ENCODE data around the gene SLC25A48.
"Not testable (repeated sequence)": the region's sequence is repeated elsewhere in the genome, so short reads cannot be mapped to it uniquely, and the experiment has no call there.

Gene SLC25A48

DNA sequence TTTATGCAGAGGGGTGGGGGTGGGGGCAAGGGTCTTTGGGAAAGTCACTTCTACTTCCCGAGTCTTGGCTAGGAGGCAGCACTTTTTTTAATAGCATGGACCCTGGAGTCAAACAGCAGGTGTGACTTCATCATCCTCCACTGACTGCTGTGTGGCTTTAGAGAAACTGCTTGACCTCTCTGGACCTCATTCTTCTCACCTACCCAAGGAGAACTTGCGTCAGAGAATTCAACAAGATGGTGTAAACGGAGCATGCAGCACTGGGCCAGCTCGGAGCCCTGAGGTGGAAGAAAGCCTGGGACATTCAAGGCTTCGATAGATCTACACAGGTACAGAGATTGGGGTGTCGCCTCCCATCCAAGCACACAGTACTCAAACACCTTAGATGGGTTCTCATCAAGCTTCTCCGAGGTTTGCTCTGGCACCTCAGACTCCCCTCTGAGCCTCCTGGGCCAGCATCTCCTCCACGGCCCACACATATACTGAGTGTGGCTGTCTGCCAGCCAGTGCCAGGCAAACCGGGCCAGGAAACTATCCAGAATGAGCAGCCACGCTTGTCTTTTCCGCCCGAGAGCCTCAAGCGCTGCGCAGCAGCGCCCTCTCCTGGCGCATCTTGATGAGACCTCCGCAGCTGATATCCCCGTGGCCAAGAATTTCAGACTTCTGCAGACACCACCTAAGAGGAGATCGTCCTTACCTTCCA is 4.6 kb upstream of the SLC25A48 start:
- peak; percentile 69 for DNase-seq (ENCODE audit: low spot score)

GRCh38 chr5:135830384-135830700 is 4.1 kb upstream of the SLC25A48 start:
- no peak for DNase-seq (ENCODE audit: low spot score)

DNA sequence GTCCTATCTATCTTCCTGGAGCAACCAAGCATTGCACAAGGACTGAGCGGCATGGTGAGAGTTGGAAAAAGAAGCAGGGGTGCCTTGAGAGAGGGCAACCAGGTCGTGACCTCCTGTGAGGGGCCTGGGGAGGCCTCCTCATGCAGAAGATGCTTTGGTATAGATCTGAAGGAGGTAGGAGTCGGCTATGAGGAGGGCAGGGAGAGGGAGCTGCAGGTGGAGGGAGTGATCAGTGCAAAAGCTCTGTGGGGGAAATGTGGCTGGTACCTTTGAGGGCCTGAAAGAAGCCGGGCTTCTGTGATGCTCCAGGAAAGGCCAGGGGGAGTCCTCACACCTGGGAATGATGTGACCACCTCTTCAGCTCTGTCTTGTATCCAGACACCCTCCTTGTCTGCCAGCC is 3.6 kb upstream of the SLC25A48 start:
- DNase-seq (ENCODE audit: low spot score): no peak

- no peak for DNase-seq (ENCODE audit: low spot score)
Observed at GRCh38 chr5:135831439-135831838, 3.0 kb upstream of the SLC25A48 start.

DNA sequence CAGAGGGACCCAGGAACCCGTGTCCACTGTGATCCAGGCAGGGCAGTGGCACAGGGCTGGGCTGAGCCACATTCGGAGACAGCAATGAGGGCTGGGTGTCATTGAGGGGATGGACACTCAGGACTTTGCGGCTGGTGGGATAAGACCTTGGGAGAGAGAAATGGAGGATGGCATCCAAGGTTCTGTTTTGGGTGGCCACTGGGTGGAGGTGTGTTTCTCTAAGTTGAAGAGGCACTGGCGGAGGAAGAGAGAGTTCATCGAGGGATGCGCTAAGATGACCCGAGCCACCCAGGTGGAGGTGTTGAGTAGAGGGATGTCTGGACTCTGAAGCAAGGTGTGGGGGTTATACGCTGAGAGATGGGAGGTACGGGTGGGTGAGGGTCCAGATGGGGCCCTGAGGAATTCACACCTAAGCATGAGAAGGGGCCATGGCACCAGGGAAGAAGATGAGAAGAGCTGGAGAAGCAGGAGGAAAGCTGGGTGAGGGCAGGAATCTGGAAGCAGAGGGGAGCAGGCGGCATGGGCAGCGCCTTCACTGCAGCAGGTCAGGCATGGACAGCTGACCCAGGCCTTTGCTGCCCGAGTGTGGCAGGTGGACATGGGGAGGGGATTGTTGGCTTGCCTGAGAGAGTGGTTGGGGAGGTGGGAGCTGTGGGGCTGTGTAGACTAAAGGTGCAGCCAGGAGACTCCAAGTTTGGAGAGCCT is 2.5 kb upstream of the SLC25A48 start:
- no peak for DNase-seq (ENCODE audit: low spot score)

GRCh38 chr5:135832941-135833920 is 1.2 kb upstream of the SLC25A48 start:
- DNase-seq (ENCODE audit: low spot score): no peak

- no peak for DNase-seq (ENCODE audit: low spot score)
Observed at GRCh38 chr5:135833961-135834638, 363 bp upstream of the SLC25A48 start.

GRCh38 chr5:135835766-135836165 is 1.3 kb downstream of the SLC25A48 start:
- DNase-seq (ENCODE audit: low spot score): no peak

DNA sequence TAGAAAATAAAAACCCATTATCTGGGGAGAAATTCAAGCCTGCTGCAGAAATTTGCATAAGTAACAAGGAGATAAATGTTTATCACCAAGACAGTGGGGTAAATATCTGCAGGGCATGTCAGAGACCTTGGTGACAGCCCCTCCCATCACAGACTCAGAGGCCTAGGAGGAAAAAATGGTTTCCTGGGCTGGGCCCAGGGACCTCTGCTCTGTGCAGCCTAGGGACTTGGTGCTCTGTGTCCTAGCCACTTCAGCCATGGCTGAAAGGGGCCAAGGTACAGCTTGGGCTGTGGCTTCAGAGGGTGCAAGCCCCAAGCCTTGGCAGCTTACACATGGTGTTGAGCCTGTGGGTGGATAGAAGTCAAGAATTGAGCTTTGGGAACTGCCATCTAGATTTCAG is 3.9 kb downstream of the SLC25A48 start:
- not testable (repeated sequence) for DNase-seq (ENCODE audit: low spot score)

DNA sequence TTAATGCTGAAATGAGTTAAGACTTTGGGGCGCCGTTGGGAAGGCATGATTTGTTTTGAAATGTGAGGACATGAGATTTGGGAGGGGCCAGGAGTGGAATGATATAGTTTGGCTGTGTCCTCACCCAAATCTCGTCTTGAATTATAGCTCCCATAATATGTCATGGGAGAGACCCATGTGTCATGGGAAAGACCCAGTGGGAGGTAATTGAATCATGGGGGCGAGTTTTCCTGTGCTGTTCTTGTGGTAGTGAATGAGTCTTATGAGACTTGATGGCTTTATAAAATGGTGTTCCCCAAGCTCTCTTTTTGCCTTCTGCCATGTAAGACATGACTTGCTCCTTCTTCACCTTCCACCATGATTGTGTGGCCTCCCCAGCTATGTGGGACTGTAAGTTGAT is 5.1 kb downstream of the SLC25A48 start:
- DNase-seq (ENCODE audit: low spot score): no peak

DNA sequence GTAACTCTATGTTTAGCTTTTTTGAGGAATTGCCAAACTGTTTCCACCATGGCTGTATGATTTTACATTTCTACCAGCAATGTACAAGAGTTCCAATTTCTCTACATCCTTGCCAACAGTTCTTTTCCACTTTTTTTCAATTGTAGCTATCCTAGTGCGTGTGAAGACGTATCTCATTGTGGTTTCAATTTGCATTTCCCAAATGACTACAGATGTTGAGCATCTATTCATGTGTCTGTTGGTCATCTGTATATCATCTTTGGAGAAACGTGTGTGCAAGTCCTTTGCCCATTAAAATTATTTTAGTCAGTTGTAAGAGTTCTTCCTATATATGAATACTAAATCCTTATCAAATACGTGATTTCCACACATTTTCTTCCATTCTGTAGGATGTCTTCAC is 6.5 kb downstream of the SLC25A48 start:
- DNase-seq (ENCODE audit: low spot score): no peak

GRCh38 chr5:135842737-135843136 is 8.3 kb downstream of the SLC25A48 start:
- DNase-seq (ENCODE audit: low spot score): no peak

DNA sequence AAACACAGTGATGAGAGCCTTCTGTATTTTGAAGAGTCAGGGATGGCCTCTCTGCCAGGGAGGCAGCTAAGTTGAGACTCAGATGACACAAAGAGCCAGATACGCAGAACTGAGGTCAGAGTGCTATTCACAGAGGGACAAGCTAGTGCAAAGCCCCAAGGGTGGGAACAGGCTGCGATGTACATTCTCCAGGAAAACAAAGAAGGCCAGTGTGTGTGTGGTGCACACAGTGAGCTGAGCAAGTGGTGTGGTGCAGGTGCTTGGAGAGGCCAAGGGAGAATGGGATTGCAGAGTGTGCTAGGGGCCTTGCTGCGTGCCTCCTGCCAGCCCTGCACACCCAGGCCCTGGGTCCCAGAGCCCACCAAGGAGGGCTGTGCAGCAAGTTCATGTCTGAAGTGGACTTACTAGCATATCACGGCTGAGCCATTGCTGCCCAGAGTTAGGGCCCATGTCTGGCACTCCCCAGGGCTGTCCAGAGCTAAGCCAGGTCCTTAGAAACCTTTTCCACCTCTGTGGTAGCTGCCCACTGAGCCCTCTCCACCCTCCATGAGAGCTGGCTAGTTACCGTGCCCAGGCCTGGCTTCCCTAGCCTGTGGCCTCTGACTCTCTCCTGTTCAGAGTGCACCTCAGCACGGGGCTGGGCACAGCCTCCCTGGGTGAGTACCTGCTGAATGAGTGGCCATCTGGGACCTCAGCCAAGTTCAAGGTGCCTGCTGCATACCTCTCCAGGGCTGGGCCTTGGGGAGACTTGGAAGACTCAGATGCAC is 9.3 kb downstream of the SLC25A48 start:
- peak; percentile 54 for DNase-seq (ENCODE audit: low spot score)

- DNase-seq (ENCODE audit: low spot score): no peak
Observed at GRCh38 chr5:135846311-135846710, 11.8 kb downstream of the SLC25A48 start.

- no peak for DNase-seq (ENCODE audit: low spot score)
Observed at GRCh38 chr5:135847976-135848375, 13.5 kb downstream of the SLC25A48 start.

DNA sequence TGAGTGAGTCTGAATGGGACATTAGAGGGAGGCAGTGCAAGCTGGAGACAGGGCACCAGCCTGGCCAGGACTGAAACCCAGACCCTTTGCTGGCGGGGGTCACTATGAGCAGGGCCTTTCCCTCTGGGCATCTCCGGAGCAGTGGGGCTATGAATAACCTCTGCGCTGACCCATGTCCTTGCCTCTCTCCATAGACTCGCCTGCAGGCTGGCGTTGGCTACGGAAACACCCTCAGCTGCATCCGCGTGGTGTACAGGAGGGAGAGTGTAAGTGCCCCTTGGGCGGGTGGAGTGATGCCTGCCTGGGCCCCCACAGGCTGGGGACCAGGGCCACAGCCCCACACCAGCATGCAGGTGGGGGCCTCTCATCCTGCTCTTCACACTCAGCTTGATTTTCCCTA is 15.8 kb downstream of the SLC25A48 start:
- no peak for DNase-seq (ENCODE audit: low spot score)

- DNase-seq (ENCODE audit: low spot score): no peak
Observed at GRCh38 chr5:135850671-135851070, 16.2 kb downstream of the SLC25A48 start.

GRCh38 chr5:135851186-135851914 is 16.9 kb downstream of the SLC25A48 start:
- no peak for DNase-seq (ENCODE audit: low spot score)

GRCh38 chr5:135851915-135852845 is 17.7 kb downstream of the SLC25A48 start:
- DNase-seq (ENCODE audit: low spot score): no peak

Data from kidney tubule cell (primary cell).